Inferior parietal cortex (tissue), 1 donor: ENCODE data around the gene LMOD2.

Experiments used
- DNase-seq: peaks from one replicate; pipeline ENCODE4 v3.0.0-alpha.2; 2016; ENCODE audit errors: extremely low spot score

Gene LMOD2

DNA sequence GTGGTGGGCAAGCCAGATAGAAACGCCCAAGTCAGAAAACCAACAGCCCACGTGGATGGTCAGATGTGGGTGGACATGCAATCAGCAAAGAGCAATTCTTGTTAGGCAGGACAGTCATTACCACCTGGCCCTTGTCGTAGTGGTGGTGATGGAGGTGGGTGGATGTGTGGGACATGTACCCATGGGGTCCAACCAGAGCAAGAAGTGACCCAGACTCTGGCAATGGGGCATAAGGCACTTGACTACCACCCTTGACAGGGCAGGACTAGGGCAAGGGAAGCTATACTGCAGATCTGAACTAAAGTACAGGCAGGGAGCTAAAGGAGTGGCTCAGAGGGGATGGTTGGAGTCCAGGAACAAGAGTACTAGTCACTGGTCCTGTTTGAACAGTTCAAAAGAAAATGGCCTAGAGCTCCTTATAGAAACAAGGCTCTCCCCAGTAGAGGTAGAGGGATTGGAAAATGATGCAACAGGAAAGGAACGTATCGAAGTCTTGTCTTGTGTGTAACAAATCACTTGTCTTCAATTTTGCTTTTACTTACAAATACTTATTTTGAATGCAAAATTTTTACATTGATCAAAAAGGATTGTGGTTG lies 17.6 kb downstream of the LMOD2 start:
- DNase-seq = no peak

DNA sequence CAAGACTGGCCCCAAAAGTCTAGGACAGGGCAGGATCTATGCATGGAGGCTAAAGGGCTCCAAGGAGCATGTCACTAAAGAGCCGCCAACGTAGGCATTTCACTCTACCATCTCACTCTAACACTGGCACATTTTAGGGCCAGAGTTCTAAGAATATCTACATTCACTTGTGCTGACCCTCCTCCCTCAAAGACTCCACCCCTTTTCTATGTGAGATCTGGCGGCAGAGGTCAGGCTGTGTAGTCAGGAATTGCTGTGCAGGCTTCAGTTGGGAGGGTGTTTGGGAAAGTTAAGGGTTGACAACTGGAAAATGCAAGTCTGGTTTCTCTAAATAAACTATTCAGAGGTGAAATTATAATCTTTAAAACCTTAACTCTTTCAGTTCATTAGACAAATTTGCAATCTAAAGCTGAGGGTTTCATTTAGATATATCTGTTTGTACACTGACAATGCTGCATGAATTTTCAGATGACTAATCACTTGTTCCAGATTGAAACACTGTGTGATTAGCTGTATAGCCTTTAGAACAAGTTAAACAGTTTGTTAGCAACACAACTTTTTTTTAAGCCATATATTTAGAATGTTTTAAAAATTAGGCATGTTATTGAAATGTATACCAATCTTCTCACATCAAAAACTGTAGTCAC lies 18.2 kb downstream of the LMOD2 start:
- DNase-seq = no peak

DNA sequence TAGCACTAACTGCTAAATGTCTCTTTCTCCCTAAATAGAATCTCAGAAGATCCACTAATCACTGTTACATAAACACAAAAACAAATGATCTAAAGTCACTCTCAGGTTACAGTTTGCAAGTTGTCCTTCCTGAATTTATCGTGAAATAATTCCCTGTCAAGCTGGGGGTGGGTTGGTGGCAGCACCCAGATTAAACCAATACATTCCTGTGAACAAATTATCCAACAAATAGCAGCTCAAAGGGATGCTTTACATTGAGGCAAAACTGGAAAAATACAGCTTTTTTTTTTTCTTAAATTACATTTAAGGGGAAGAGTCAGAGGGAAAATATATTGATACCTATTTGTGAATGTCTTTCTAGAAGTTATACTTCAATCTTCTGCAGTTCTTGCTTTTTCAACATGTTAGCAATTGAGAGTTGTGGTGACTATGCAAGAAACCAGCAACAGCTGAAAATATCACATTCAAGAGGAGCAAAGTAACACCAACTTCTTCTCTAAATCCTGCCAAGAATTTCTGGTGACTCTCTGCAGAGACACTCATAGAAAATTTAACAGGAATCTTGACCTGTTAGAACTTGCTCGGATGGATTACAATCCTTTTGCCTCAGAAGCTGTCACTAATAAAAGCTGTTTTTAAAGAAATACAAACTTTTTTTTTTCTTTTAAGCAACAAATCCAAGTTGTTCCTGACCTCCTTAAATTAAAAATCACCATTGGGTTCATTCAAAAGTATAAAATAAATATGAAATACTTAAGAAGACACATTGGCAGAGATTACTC lies 18.9 kb downstream of the LMOD2 start:
- no peak for DNase-seq

DNA sequence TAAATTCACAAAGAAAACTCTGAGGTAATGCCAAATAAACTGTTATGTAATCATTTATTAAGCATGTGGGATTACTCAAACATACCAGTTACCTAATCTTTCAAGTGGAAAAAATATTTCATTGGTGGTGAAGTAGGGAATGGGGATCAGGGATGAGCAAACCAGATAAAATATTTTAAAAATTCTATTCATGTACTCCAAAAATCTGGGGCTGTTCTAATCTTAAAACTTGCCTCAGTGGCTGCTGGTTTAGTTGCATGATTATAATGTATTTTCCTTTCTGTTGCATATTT lies 19.5 kb downstream of the LMOD2 start:
- DNase-seq = no peak

DNA sequence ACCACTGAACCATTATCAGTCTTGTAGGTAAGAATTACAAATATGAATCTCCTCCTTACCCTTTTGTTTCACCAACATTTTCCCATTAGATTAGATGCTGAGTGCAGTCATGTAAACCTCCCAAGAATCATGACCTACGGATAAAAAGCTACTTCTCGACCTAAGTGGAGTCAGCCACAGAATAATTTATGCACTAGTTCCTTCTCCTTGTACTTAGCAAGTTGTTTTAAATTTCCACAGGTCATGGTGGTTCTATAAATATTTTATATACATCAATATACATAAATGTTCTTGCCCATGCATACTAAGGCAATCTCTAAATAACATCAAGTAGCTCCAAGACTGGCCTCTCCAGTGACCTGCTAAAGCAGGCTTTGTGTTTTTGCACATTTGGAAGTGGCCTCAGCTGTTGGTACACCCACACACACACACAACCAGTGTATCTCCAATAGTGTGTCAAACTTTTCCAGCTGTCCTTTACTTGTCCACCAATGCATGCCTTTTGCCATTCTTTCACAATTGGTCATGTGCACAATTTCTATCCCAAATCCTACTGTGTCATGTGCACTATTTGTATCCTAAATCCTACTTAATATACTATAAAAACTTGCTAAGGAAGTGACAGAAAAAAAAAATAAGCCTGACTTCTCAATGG lies 21.5 kb downstream of the LMOD2 start:
- no peak for DNase-seq

DNA sequence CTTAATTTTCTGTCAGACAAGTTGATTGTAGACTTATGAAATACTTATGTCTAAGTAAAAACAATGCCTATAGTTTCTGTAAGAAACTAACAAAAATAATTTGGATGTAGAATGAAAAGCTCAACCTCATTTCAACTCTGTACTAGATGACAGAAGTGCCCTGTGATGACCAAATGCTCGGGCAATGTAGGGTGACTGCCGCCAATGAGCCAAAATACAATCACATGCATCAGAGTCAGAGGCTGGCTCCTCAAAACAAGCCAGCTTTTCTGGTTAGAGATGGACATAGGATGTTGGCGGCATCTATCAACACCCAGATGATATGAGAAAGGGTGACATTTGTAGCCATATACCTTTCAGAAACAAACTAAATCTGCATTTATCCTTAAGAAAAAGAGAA lies 23.9 kb downstream of the LMOD2 start:
- DNase-seq = no peak

DNA sequence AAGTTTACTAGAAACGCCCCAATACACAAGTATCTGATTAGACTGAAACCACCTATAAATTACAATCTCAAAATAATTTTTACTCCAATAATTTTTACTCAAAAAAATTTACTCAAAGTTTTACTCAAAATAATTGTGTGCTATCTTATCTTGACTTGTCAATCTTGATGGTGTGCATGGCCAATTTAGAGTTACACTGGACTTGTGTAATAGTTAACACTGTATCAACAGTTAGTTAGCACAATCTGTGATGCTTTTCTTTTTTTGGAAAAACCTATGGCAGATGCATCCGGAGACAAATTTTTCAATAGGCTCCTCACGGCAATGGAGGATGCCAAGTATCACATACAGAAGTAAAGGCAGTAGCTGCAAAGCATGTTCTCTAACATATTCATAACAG lies 24.9 kb downstream of the LMOD2 start:
- no peak for DNase-seq

DNA sequence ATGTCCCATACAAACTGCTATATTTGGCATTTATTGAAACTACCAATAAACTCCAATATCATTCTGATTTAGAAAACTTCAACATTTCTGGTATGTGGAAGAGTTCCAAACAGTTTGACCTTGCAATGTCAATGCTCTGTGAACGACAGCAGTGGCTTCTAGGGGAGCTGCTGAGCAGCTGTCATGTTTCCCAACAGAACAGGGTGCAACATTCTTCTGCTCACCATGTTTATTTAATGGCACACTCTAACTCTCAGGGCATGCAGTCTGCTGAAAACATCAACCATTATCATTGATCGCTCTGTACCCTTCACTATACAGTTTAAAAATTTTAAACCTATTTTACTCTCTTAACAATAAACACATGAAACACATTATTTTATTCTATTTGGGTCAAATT lies 25.9 kb downstream of the LMOD2 start:
- DNase-seq = no peak

DNA sequence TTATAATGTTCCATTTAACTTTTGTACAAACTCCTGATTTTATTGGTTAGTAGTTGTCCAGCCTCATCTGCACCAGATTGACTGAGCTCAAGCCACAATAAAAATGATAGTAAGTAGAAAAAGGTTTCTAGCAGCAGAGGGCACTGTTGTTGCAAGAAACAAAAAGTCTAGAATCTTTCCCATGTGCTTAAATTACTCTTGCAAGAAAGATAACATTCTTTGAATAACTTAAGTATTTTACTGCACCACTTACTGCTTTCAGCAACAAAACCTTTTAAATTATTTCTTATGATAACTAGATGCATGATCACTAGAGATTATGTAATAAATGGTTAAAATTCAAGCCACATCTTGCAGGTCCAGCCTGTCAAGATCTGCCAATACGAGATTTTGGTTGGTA lies 27.0 kb downstream of the LMOD2 start:
- DNase-seq = peak; percentile 71

DNA sequence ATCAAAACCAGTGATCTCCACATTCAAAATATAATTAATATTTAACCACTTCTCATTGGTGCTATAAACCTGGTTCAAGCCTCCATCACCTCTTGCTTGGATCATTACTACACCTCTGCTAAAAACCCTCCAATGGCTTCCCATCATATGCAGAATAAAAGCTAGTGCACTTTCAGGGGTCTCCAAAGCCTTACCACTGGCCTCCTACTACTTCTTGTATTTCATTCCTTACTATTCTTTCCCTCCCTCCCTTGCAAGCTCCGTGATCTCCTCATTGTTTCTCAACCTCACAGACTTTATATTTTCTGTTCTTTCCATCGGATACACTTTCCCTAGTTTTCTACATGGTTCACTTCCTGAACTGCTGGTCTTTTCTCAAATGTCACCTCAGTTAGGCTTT lies 31.5 kb downstream of the LMOD2 start:
- DNase-seq = no peak

DNA sequence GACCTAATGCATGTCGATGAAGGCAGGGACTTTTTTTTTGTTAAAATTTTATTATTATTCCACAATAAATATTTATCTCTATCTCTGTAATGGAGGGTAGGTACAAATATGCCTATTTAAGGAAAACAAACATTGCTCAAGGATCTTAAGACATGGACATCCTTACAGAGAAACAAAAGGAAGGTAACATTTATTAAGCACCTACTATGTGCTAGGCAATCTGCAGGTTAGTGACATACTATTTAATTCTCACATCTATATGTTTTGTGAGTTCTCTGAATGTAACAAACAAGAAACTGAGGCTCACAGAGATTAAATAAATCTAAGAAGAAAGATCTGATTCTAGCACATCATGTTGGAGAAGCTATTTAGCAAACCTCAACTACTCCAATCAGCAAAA lies 32.1 kb downstream of the LMOD2 start:
- no peak for DNase-seq

DNA sequence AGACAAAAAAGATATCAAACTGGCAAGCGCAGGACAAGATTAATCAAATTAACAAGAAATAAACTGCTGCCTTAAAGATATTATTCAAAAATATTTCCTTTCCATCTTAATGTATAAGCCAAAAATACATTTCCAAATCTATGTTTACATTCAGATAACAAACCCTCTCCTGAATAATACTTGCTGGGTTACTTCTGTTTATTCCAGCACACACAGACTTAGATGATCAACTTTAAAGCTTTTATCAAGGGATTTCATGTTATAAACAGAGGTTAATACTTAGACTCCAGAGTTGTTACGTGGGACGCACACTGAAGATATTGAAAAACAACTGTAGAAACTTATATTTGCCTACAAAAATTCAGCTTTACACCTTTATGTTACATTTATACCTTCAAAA lies 33.6 kb downstream of the LMOD2 start:
- DNase-seq = no peak

DNA sequence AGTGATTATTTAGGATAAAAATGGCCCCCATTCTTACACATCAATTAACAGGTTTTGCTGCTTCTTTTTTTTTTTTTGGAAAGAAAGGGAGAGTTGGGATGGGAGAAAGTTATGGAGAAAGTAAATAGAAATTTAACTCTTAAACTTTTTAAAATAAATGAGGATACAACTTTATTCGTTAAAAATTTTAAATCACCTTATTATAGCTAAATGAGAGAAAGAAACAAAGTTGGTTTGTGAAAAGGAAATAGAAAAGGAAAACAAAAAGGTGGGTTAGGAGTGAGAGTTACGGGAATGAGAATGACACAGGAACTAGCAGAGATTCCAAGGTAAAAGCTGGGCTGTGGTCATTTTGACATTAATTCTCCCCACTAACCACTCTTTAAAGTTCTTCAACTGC lies 34.9 kb downstream of the LMOD2 start:
- no peak for DNase-seq

DNA sequence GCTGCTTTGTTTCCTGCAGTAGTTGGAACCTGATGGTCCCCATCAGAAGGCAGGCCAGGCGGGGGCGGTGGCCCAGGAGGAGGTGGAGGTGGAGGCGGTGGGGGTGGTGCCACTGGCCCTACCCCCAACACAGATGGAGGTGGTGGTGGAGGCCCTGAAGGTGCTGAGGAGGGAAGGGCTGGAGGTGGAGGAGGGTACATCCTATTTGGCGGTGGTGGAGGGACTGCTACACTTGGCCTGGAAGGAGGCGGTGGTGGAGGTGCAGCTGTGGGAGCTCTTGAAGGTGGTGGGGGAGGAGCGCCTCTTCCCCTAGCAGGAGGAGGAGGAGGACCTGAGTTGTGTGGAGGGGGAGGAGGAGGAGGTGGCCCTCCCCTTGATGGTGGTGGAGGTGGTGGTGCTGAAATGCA lies 36.8 kb downstream of the LMOD2 start:
- no peak for DNase-seq

DNA sequence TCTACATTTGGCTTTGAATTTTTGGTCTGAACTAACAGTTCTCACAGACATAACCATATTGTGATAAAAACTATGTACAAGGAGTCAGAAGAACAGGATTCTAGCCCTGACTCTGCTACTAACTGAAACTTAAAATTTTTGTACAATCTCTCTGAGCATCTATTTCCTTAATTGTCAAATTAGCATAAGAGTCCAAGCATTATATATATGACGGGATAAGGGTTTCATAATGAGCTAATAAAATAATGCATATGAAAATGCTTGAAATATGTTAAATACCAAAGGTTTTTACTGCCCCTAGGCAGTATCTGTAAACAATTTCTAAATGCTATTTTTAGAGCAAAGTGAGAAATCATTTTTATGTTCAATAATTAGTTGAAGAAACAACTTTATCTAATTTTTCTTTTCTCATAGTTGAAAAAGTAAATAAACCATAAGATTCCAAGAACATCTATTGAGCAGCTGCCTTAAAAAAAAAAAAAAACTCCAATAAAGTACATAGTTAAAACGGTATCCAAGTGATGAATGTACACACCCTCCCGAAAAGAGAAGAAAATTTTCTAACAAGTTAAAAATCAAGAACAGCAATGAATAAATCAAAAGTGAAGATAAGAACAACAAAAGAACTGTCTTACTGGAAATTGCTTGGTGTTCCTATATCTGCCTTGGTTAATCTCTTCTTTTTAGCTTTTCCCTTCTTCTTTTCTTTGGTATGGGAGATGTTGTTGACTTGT lies 40.4 kb downstream of the LMOD2 start:
- DNase-seq = no peak

DNA sequence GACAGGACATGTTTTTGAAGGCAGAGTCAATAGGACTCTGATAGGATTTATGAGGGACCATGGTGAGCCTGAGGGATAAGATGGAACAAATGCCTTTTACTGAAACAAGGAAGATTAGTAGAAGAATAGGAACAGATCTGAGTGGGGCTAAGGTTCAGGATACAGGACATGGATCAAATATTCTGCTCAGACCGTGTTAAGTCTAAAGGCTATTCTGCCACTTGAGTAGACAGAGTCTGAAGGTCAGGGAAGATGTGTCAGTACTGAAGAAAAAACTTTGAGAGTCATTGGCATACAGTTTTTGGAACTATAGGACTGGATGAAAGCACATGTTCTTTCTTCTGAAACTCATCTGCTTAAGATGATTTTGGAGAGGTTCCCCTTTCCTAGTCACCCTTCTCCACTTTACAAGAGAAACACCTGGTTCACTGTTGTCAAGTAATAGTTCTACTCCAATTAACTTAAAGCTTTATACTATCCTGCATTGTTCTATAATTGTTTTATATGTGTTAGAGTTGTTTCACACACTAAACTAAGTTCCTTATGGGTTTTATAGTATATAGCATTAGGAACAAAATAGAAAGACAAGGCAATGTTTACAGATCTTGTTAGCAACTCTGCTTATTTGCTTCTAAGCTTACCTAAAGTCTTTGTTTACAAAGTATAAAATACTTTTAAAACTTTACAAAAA lies 49.7 kb downstream of the LMOD2 start:
- no peak for DNase-seq

DNA sequence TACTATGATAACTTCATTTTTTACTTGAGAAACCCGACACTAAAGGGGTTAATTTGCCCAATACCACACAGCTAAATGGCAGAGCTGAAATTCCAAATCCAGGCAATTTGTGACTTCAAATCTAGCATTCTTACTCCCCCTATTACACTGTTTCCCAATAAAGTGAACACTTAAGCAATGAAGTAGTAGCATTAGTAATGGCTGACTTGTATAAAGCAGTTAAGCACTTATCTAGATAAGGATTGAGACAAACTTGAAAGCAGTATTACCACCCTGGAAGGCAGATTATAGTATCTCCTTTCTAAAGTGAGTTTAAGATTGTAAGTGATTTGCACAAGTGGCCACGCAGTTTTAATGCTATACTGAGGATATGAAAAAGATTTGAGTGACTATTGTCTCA lies 53.9 kb downstream of the LMOD2 start:
- no peak for DNase-seq

DNA sequence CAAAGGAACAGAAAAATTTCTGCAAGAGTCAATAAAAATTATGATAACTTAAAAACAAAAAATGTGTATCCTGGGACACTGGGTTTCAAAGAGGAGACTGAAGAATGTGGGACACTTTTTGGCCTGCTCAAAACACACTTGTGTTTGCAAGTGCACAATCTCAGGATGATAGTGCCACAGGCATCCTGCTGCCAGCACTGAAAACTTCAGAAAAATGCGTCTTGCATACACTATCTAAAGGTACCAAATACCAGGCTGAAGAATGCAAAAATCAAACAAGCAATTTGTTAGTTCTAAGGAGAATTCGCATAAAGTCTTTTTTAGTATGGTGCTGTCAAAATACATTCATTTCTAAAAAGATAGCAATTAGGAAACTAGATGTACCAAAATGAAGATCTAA lies 55.0 kb downstream of the LMOD2 start:
- no peak for DNase-seq

DNA sequence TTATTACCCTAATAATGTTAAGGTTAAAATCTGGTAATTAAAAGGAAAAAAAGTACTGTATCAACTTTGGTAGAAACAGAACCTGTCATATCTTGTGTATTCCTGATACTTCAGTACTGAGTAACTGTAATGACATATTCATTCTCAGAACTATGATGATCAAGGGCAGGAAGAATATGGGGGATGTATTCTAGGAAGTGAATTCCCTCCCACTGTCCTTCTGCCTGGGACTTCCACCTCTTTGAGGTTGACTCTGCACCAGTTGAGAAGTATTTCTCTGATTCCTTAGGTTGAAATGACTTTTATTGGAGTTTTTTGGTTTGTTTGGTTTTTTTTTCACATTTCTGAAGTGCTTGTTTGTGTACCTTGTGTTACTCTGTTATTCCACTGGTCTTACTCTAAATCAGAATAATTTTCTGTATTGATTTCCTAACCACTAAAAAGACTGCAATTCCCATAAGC lies 56.2 kb downstream of the LMOD2 start:
- no peak for DNase-seq

DNA sequence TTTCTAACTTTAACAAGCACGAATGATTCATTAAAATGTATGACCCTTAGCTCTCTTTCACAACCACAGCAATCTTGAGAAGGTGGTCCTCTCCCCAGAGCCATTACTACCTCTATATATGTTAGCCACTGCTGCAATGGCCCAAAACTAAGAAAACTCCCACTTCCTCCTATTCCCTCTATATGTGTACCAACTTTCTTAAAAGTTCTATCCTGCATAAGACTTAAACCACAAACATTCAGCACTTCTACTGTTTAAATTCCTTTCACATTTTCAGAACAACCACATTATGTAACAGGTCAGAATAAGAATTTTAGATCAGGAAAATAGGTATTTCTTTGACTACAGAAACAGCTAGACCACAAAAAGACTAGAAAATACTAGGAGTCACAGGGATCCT lies 57.0 kb downstream of the LMOD2 start:
- no peak for DNase-seq
